AG10803 (cell line): Measurements from ENCODE around the gene MRAP.

ENCODE experiments used
- DNase-seq: peaks from one replicate; pipeline ENCODE4 v3.0.0; 2010; ENCODE audit warnings: low read depth
- H3K4me3 ChIP-seq: 2 replicates; pipeline ENCODE4 v1.5.1; 2011; ENCODE audit warnings: mild to moderate bottlenecking, low read length, control low read depth
- TF ChIP-seq, protein P1 (sequence below): conservative IDR thresholded peaks from 2 replicates; pipeline ENCODE4 v1.5.1; 2011; ENCODE audit warnings: mild to moderate bottlenecking, low read length, control low read depth, inconsistent platforms

The MRAP gene

DNA sequence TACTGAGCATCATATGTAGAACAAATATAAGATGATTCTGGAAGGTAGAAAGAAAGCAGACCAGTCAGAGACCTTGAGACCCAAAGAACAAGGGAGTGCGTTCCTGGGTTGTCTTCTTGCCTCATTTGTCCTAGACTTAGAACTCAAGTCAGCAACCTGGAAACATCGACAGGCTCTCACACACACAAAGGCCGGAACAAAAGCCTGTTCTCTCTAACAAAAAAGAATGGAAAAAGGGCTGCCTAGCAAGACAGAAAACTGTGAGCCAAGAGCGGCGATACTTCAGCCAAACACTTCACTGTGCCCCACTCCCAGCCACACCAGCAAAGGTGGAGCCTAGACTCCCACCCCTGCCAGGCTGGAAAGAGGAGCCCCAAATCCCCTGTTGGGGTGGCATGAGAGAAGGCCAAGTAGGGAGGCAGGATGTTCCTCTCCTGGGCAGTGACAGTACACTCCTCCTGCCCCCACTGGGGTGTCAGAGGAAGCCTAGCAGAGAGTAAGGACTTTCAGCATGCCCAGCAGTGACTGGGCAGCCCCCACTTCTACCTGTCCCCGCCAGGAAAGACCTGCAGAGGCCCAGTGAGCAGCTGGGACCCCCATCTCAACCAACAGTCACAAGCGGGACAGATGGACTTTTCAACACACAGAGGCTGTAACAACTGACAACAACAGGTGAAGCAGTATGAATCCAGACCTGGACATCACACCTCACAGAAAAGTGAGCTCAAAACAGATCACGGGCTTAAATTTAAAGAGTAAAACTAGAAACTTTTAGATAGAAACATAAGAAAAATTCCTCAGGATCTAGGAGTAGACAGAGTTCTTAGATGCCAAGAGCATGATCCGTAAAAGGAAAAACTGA is 33.0 kb downstream of the MRAP start:
- no peak for DNase-seq
- no peak overlapping the region for H3K4me3 ChIP-seq

DNA sequence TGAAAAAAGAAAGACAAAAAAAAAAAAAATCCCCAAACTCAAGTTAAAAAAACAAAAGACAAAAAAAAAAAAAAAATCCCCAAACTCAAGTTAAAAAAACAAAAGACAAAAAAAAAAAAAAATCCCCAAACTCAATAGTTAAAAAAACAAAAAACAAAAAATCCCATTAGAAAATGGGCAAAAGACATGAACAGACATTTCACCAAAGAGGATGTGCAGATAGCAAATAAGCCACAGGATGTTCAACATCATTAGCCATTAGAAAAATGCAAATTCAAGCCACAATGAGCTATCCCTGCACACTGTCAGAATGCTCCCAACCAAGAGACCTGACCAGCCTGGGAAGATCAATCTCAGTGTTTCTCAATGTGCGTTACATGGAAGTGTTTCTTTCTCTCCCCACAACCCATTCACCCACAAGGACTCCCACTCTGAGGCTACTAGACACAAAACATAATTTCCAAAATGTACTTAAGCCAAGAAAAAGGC is 33.9 kb downstream of the MRAP start:
- DNase-seq = no peak
- TF ChIP-seq, protein P1, sequence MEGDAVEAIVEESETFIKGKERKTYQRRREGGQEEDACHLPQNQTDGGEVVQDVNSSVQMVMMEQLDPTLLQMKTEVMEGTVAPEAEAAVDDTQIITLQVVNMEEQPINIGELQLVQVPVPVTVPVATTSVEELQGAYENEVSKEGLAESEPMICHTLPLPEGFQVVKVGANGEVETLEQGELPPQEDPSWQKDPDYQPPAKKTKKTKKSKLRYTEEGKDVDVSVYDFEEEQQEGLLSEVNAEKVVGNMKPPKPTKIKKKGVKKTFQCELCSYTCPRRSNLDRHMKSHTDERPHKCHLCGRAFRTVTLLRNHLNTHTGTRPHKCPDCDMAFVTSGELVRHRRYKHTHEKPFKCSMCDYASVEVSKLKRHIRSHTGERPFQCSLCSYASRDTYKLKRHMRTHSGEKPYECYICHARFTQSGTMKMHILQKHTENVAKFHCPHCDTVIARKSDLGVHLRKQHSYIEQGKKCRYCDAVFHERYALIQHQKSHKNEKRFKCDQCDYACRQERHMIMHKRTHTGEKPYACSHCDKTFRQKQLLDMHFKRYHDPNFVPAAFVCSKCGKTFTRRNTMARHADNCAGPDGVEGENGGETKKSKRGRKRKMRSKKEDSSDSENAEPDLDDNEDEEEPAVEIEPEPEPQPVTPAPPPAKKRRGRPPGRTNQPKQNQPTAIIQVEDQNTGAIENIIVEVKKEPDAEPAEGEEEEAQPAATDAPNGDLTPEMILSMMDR = no peak
- H3K4me3 ChIP-seq = no peak overlapping the region

More for the DNA sequence above, 33.0 kb downstream of the MRAP start:
- TF ChIP-seq, protein P1 = no peak

DNA sequence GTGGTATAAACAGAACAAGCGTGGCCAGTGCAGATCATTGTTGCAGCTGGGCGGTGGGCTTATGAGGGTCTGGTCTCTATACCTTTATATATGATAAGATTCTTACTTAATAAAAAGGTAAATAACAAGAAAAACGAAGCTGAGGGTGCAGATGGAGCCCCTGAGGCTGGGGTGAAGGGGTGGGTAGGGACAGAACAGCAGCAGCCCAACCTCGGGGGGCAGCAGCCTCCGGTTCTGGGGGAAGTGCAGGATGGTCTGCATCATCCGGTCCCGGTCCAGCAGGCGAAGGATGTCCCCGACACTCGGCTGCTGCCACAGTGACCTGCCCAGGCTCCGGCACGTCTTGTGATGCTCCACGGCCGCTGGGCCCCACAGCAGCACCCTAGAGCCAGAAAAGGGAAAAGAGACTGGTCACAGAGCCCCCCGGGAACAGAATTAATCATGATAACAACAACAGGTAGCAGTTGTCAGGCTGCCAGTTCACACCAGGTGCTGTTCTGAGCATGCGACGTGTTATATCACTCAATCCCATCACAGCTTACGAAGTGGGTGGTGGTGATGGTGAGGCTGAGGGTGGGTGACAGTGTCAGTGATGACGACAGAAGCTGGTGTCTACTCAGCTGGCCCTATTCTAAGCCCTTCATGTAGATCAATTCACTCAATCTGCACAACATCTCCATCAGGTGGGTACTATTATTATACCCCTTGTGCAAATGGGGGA is 35.5 kb downstream of the MRAP start:
- TF ChIP-seq, protein P1 = no peak
- no peak for DNase-seq

DNA sequence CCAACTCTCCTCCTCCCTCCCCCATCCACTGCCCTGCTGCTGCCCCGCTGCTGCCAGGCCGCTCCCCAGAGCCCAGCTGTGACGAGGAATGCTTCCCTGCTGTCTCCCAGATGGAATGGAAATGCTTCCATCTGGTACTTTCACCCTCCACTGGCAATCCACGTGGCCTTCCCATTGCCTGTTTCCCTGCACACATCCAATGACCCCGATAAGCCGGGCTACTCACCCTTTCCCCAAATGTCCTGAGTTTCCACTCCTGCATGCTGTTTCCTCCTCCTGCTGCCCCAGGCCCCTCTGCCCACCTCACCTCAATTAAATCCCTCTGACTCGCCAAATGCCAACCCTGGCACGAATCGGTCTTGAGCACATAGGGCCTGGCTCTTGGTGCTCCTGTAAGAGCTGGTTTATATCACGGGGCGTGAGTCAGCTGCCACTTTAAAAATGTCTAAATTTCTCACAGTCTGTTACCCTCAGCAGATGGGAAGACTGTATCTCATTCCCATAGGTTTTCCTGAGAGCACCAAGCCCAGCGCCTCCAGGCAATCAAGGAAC is 36.4 kb downstream of the MRAP start:
- TF ChIP-seq, protein P1 = no peak
- peak; percentile 75 for DNase-seq
- H3K4me3 ChIP-seq = no peak overlapping the region

More for the DNA sequence above, 35.5 kb downstream of the MRAP start:
- H3K4me3 ChIP-seq = no peak overlapping the region

DNA sequence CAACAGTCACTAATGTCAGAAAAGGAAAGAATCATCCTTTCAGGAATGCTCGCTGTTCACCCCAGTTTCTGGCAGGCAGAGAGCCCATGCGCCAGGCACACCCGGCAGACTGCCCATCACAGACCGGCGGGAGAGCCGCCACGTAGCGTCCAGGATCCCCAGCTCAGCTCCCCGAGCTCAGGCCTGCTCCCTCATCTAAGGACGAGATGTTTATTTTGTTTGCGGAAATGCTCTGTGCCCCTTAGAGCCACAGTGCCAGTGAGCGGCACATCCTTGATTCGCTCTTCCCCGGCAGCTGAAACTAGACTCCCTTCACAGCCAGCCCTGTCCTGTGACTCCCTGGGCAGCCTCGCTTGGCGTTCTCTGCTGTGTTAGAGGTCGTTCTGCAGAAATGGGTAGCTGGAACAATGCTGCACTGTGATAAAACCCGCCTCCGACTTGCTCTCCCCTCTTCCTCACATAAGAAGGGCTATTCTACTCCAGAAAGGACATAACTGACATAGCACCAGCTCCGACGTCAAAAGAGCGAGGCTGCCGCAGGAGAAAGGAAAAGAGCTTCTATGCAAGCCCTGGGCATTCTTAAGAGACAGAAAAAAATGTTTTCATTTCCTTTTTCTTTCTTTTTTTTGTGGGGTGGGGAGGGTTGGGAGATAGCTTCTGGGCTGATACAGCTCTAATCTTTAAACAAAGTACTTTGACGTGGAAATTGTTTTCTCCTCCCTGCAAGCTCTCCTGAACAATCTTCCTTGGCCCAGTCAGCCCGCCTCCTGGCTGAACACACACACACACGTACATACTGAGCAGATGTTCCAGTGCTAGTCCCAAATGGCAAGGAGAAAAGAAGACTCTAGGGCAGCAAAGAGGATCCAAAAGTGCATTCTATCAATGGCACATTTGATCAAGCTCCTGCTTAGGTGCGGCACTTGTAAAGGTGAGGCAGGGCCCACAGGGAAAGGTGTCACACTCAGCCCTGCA is 37.2 kb downstream of the MRAP start:
- H3K4me3 ChIP-seq = peak overlapping the region; percentile 20; the same call in 1 of the 2 replicates
- peak; percentile 74 for DNase-seq
- TF ChIP-seq, protein P1 = no peak

DNA sequence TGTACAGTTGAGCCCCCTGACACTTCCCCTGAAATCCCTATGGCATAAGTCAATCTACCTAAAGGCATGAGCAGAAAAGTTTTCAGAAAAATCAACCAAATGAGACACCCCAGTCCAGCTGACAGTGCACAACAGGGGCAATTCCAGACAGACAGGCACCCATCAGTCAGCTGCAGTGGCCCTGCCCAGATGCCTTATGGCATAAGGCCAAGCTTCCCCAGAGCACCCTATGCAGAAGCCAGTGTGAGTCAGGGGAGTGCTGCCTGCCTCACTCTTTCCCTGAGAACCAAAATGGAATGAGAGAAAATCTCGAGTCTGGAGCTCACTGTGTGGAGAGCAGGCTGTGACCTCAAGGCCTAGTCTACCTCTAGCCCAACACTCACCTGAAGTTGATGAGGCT is 38.1 kb downstream of the MRAP start:
- H3K4me3 ChIP-seq = no peak overlapping the region
- peak; percentile 51 for DNase-seq
- TF ChIP-seq, protein P1 = no peak
